ENCODE data around the gene BMP6.

The BMP6 gene

DNA sequence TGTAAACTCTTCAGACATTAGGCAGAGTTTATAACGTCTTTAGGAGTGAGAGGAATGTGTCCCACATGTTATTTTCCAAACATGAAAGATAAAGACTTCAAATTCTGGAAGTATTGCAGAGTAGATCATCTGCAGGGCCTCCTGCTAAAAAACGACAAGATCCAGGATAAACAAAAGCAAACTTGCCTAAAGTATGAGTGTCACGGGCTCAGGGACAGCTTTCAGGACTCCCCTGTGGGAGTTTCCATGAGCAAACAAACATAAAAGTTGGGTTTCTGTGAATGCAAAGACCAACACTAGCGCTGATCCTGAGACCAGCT, 107.8 kb downstream of the BMP6 start:
- DNase-seq: no peak

DNA sequence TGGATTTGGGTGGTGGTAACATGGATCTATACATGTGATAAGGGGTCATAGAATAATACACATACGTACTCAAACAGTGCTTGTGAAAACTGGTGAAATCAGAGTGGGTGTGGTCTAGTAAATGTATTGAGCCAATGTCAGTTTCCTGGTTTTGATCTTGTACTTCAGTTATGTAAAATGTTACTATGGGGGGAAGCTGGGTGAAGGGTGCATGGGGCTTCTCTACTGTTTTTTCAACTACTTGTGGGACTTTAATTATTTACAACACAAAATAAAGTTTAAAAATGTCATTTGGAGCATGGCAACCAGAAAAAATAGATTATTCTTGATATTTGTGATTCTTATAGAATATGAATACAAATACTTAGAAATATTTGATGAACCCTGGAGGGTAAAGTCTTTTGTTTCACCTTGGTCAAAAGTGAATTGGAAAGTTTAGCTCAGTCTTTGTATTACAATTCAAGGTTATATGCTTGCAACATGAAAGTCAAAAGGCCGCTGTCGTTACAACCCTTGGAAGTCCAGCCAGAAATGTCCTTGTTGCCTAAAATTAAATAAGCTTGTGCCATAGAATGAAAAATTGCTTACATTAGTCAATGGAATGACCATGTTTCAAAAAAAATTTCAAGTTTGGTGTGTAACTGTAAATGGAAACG, 110.6 kb downstream of the BMP6 start:
- no peak for DNase-seq

DNA sequence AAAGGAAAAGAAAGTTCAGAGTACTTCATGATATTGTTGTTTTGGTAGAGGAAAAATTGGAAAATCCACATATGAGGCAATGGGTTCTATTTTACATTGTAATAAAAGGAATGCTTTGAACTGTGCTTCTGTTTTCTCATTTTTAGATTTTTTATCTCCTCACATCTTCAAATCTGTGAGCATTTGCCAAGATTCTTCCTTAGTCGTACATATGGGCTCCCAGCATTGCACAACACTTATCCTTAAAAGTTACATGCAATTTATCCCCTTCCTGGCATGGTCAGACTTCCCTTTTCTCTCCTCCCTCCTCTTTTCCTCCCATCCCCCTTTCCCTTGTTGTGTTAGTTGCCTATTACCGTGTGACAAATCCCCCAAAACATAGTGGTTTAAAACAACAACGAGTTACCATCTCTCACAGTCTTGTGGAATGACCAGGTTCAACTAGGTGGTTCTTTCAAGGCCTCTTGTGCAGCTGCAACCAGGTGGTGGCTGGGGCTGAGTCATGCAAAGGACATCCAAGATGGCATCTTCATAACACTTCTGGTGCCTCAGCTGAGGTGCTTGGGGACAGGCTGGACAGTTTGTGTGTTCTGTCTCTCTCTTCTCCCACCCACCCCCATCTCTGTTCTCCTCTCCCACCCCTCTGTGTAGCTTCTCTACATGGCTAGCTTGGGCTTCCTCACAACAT, 116.0 kb downstream of the BMP6 start:
- DNase-seq: no peak

DNA sequence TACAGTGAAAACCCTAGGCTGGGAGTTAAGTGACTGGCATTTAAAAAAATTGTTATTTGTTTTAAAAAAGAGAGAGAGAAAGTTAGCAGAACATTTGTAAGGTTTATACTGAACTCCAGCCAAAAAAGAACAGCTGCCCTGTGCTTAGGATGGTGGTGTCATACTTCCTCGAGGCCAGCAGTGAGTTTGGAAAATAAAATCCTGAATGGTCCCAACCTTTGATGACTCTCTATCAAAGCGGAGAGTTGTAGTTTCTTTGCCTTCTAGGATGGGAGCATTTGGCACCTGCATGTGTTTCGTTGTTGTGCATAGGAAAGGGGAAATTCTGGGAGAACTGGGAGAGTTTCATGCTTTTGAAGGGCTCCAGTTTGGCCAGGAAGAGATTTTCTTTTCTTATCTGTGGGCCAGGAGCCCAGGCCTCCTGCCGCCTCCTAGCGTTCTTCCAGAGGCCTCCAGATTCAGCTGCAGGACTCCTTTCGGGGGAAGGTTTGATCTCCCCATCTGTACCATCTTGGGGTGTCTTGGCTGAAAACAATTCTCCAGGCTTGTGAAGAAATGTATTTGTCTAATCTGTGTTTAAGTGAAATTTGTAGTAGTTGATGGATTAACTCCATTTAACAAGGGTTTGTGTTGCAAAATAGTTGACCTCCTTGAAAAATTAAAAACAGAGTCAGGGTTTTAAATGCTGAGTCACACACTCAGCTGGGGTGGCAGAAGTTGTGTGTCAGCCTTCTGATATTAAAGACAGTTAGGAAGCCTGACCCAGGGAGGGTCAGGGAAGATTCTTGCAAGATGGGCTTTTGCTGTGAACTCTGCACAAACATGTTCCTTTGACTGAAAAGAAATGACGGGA, 121.3 kb downstream of the BMP6 start:
- no peak for DNase-seq

DNA sequence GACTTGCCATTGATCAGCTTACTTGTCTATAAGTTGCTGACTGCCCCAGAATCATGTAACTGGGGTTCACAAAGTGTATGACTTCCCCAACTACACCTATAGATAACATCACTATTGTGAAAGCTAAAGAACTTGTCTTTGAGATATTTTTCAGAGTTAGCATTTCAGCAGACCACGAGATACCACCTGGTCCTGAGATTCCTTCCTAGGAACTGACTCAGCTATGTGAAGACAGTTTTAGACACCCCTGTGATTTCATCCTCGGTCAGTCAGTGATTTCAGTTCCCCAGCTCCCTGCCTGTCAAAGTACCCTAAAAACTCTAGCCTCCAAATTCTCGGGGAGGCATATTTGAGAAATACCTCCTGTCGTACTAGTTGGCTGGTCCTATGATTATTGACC, 122.3 kb downstream of the BMP6 start:
- no peak for DNase-seq

DNA sequence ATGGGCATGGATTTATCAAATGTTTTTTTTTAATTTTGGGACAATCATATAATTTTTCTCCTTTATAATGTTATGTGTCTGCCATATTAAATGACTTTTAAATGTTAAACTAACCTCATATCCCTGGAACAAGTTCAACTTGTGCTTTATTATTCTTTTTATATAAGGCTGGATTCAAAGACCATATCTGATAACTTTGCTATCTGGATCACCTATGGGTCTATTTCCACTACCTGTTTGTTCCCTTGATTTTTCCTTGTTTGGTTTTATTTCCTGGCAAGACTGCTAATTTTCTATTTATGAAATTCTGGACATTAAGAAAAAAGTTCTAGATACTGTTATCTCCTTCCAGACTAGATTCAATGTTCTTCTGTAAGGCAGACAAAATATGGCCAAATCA, 125.9 kb downstream of the BMP6 start:
- no peak for DNase-seq

DNA sequence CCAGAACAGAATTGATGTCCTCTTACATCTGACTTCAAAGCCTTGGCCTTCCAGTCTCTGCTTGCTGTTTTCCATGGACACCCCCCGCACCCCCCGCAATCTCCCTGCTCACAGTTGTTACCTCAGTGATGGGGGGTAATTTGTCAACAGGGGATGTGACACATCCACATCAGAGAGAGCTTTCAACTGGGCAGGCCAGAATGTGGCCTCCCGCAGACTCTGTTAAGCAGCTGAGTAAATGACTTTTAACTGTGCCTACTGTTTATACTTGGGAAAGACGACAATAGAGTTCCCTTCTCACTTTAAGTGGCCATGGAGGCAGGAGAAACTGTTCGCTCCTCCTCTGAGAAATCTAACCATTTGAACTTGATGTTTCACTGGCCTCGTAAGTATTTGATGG, 133.7 kb downstream of the BMP6 start:
- DNase-seq: no peak

DNA sequence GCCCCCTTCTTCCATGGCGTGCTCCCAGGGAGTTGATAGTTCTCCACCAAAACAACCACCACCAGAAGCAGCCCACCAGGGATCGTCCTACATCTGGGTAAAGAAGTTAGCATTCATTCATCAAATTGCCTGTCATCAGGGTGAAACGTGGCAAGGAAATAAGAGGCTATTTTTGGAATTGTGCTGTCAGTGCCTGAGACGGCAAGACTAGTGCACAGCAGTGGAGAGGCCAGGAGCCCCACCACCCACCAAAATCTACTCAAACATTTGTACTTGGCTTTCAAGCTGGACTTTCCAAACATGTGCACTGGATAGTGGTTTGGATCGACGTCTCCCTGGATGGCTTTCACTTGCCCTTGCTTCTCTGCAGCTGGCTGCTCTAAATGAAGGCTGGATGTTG, 139.9 kb downstream of the BMP6 start:
- DNase-seq: no peak

DNA sequence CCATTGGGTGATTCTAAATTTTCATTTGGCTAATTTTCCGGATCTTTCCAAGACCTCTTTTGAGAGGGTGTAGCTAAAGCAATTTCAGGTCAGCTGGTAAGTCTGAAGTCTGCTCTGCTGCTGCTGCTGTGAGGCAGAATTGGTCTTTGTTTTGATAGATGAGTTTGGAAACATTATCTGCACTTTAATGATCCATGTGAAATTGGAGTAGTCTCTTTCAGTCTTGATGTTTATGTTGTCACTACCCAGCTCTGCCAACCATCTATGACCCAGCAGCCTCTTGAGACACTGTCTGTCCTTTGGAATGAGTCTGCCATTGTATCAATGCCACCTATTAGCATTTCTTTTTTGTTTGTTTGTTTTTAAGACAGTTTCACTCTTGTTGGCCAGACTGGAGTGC, 140.6 kb downstream of the BMP6 start:
- DNase-seq: no peak

DNA sequence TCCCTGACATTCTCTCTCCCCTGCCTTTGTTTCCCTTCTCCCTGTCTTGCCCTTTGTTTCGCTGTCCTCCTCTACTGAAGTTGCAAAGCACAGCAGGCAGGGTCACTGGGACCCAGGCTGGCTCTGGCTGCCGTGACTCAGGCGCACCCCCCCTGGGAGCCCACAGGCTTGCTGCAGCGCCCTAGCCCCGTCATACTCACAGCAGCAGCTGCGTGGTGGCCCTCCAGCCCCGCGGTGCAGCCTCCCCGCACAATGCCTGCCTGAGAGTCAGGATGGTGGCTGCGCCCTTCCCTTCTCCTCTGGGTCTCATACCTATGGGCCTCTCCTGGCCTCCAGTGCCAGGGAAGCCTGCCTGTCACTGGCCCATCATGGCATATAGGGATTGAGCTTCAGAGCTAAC, 143.0 kb downstream of the BMP6 start:
- no peak for DNase-seq

DNA sequence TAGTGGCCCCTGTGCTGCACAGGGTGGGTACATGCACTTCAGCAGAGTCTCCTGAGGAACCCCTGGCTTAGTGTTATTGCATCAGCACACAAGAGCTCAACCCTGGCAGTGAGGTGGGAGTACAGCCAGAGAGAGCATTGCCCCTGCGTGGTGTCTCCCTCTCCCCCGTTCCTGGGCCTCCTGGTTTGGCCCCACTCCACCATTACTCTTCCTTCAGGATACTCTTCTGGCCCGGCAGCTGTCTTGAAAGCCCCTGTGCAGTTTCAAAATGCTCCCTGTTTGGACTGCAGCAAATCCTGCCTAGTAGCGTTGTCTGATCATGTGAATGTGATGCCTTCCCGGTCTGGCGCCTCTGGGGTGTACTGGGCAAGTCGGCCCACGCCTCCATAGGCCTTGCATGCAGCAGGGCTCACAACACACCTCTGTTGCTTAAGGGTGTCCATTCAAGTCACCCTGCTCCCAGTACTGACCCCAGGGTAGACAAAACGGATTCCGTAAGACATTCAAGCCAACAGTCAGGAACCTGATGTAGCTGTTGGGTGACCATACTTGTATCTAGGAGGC, 152.6 kb downstream of the BMP6 start:
- DNase-seq: no peak

DNA sequence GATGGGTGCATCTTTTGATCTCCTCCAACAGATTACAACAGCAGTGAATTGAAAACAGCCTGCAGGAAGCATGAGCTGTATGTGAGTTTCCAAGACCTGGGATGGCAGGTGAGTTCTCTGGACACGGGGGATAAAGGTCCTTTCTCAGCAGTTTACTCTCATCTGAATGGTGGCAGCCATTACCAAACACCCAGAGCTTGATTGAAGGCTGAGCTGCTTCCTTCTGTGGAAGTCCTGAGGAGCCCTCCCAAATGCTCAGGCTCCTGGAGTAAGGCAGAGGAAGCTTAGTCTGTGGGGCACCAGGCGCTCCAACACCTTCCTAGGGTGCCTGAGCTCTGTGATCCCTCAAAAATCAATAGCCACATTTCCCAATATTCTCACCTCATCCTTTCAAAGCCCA, 153.1 kb downstream of the BMP6 start:
- DNase-seq: no peak

DNA sequence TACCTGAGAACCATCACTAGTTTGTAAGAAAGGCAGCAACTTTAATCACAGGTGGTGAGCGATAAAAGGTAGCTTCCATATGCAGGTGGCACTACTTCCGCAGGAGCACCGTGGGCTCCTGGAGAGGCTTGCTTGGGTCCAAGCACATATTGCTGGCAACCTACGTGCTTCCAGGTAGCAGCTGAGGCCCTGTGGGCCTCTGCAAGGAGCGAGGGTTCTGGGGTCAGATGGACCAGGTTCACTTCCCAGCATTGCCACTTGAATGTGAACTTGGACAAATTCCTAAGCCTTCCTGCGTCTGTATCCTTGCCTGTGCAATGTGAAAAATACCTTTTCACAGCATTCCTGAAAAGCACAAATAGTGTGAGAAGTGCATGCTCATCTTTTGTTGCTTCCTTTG, 153.7 kb downstream of the BMP6 start:
- DNase-seq: no peak

DNA sequence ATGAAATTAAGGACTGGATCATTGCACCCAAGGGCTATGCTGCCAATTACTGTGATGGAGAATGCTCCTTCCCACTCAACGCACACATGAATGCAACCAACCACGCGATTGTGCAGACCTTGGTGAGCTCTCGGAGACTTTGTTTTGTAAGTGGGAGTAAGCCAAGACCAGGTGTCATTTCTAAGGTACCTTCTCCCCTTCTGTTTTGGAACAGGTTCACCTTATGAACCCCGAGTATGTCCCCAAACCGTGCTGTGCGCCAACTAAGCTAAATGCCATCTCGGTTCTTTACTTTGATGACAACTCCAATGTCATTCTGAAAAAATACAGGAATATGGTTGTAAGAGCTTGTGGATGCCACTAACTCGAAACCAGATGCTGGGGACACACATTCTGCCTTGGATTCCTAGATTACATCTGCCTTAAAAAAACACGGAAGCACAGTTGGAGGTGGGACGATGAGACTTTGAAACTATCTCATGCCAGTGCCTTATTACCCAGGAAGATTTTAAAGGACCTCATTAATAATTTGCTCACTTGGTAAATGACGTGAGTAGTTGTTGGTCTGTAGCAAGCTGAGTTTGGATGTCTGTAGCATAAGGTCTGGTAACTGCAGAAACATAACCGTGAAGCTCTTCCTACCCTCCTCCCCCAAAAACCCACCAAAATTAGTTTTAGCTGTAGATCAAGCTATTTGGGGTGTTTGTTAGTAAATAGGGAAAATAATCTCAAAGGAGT, 154.2 kb downstream of the BMP6 start:
- no peak for DNase-seq

DNA sequence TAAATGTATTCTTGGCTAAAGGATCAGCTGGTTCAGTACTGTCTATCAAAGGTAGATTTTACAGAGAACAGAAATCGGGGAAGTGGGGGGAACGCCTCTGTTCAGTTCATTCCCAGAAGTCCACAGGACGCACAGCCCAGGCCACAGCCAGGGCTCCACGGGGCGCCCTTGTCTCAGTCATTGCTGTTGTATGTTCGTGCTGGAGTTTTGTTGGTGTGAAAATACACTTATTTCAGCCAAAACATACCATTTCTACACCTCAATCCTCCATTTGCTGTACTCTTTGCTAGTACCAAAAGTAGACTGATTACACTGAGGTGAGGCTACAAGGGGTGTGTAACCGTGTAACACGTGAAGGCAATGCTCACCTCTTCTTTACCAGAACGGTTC, 154.8 kb downstream of the BMP6 start:
- DNase-seq: no peak

DNA sequence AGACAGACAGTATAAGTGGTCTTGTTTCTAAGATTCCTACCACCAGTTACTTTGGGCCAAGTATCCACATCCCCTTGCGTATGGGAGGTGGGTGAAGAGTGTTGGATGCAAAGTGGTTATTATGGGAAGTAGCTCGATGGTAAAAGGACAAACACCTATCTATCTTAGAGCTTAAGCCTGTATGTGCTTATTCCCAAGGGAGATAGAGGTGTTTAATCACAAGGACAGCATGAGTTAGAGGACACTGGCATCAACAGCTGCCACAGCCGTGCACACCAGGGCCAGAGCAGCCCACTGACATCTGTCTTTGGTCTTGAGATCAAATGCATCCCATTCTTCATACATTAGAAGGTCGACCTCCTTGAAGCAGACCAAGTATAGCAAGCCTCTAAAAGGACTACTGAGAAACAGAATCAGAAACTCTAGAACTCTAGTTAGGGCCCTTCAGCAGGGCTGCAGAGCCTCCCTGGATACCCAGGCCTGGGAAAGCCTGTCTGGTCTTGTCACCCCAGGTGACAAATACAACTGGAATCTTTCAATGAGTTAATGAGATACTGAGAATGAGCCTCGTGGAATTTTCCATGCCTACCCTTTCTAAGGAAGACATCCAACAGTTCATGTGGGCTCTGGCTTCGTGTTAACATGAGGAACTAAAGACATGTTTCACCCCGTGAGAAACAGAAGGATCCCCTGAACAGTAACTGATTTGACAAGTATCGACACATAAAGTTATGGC, 156.0 kb downstream of the BMP6 start:
- DNase-seq: no peak

DNA sequence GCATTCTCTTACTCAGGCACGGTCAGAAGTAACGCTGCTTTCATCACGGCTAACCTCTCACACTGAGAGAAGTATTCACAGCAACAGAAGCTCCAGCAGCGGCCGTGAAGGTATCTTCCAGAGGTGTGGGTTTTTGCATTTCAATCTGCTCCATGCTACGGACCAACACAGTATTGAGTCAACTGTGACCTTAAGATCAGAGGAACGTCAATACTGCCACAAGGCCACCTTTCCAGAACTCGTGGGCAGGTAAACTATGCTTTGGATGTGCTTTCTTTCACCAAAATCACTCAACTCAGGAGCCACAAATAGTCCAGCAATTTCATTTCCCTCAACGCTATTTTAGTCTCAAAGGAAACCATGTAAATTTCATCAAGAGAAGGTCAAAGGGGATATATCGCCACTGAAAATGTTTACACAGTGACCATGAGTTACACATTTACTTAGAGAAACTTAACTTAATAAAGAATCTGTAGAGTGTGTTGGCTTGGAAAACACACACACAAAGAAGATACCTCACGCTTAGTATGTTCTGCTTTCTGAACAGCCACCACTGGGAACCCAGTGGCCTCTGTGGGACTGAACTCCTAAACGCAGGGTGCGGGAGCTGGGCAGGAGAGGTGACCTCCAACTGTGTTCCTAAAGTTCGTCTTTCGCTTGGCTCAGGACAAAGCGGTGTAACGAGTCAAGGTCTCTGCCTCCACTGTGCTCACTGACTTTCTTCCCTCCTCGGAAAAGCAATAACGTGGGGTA, 156.8 kb downstream of the BMP6 start:
- DNase-seq: no peak

DNA sequence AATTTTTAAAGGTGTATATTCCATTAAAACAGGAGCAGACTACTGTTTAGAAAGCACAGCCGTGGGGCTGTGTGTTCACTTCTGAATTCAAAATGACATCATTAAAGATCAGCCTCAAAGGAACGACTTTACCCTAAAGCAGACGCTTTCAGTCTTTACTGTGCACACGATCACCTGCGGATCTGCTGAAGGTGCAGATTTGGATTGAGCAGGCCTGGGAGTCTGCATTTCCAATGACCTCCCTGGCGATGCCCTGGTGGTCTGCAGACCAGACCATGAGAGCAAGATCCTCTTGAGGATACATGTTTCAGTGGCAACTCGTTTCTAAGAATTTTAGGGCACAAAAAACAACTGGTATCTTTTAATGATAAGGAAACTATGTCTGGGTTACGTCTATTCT, 157.5 kb downstream of the BMP6 start:
- DNase-seq: no peak

DNA sequence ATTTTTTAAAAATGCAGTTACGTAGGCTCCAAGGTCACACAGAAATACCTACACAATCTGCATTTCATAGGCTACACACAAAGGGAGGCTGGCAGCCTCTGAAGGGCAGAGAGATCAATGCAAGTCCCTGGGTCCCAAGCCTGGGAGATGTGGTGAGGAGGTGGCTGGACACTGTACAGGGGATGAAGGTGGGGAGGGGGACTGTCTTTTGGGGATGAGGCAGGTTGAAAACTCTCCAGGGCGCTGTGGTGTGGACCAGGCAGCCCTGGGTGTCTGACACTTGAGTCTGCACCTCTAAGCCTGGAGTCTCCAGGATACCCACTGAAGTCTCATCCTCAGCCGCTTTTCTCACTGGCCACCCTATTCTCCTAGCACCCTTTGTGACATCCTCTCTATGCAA, 160.2 kb downstream of the BMP6 start:
- DNase-seq: no peak

DNA sequence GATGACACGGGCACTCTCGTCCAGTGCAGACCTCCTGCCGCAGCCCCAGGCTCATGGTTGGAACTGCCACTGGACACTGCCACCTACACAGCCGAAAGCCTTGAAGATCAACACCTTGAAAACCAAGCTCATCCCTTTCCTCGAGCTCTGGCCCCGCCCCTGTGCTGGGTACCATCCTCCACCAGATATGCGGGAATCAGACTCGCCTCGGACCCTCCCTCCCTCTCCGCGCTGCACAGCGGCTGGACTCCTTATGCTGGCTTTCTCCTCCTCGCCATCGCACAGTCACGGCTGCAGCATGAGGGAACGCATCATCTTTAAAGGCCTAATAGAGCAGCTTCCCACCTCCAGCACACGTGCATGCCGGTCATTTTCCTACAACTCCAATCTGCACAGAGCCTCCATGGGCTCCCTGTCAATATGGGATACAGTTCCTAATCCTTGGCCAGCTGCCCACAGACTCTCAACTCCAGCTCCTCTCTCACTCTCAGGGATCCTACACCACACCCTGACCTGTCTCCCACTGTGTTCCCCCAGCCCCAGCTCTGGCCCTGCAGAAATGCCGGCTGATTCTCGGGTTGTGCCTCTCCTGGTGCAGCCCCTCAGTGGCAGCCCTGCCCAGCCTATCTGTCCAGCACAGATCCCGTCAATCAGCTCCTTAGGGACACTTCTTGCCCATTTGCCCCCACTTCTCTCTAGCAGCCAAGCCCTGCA, 161.5 kb downstream of the BMP6 start:
- DNase-seq: no peak

All from inflammatory macrophage treated with lipopolysaccharide for 1 hour (primary cell).